HL-60 (cell line): ENCODE measurements around the gene TXNIP.

ENCODE experiments used
- DNase-seq, 2 experiments: peaks; one replicate each; pipeline ENCODE4 v3.0.0-alpha.2; 2010 to 2020; ENCODE audit warnings: low read depth in 1 of 2, low spot score in 1 of 2
- H3K27ac ChIP-seq: fragments of 250-450 bp; sonication (Bioruptor Pico); replicated peaks from 2 replicates; pipeline ENCODE4 v1.5.1; 2020; ENCODE audit warnings: mild to moderate bottlenecking, moderate library complexity
- H3K27me3 ChIP-seq: fragments of 250-450 bp; sonication (Bioruptor Pico); 2 replicates; pipeline ENCODE4 v1.5.1; 2021; ENCODE audit warnings: mild to moderate bottlenecking, moderate library complexity; ENCODE audit not compliant: insufficient read depth, poor library complexity, severe bottlenecking
- H3K4me3 ChIP-seq: replicated peaks from 2 replicates; pipeline ENCODE4 v1.5.1; 2011; ENCODE audit warnings: mild to moderate bottlenecking, control low read depth, low read length; ENCODE audit not compliant: insufficient read depth
- GABPA ChIP-seq: IDR thresholded peaks from 2 replicates; pipeline ENCODE4 v1.6.1; 2012; ENCODE audit warnings: low read depth
- POLR2AphosphoS5 ChIP-seq: IDR thresholded peaks from 2 replicates; pipeline ENCODE4 v1.6.1; 2012; ENCODE audit warnings: low read depth
- SPI1 ChIP-seq: IDR thresholded peaks from 2 replicates; pipeline ENCODE4 v1.6.1; 2012; ENCODE audit warnings: low read depth, mild to moderate bottlenecking, borderline replicate concordance
- TF ChIP-seq, protein P1 (sequence below): IDR thresholded peaks from one replicate; pipeline ENCODE4 v1.5.1; 2011; ENCODE audit warnings: low read length, control low read depth, inconsistent platforms; ENCODE audit not compliant: insufficient read depth
- TF ChIP-seq, protein P2 (sequence below): IDR thresholded peaks from 2 replicates; pipeline ENCODE4 v1.6.1; 2012; ENCODE audit warnings: low read depth; ENCODE audit not compliant: insufficient replicate concordance

TXNIP gene

DNA sequence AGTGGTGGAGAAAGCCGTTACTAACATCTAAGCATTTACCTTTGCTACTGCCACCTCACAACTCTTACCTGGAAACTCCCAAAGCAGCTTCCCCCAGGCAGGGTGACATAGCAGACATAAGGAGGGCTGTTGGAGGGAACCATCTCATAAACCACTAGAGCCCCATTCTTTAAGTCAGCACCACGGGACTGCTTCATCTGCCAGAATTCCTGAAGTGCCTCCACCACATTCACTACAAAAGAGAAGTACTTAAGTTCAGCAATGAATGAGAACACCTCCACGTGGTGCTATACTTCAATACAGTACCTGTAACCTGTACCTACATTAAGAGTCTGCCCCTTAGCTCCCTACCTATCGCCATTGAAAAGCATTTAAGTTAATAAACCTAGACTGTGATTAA lies 48.8 kb downstream of the TXNIP start:
- TF ChIP-seq, protein P1, sequence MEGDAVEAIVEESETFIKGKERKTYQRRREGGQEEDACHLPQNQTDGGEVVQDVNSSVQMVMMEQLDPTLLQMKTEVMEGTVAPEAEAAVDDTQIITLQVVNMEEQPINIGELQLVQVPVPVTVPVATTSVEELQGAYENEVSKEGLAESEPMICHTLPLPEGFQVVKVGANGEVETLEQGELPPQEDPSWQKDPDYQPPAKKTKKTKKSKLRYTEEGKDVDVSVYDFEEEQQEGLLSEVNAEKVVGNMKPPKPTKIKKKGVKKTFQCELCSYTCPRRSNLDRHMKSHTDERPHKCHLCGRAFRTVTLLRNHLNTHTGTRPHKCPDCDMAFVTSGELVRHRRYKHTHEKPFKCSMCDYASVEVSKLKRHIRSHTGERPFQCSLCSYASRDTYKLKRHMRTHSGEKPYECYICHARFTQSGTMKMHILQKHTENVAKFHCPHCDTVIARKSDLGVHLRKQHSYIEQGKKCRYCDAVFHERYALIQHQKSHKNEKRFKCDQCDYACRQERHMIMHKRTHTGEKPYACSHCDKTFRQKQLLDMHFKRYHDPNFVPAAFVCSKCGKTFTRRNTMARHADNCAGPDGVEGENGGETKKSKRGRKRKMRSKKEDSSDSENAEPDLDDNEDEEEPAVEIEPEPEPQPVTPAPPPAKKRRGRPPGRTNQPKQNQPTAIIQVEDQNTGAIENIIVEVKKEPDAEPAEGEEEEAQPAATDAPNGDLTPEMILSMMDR, result no peak
- TF ChIP-seq POLR2AphosphoS5 (no peak), SPI1 (no peak), GABPA (no peak)
- TF ChIP-seq, protein P2, sequence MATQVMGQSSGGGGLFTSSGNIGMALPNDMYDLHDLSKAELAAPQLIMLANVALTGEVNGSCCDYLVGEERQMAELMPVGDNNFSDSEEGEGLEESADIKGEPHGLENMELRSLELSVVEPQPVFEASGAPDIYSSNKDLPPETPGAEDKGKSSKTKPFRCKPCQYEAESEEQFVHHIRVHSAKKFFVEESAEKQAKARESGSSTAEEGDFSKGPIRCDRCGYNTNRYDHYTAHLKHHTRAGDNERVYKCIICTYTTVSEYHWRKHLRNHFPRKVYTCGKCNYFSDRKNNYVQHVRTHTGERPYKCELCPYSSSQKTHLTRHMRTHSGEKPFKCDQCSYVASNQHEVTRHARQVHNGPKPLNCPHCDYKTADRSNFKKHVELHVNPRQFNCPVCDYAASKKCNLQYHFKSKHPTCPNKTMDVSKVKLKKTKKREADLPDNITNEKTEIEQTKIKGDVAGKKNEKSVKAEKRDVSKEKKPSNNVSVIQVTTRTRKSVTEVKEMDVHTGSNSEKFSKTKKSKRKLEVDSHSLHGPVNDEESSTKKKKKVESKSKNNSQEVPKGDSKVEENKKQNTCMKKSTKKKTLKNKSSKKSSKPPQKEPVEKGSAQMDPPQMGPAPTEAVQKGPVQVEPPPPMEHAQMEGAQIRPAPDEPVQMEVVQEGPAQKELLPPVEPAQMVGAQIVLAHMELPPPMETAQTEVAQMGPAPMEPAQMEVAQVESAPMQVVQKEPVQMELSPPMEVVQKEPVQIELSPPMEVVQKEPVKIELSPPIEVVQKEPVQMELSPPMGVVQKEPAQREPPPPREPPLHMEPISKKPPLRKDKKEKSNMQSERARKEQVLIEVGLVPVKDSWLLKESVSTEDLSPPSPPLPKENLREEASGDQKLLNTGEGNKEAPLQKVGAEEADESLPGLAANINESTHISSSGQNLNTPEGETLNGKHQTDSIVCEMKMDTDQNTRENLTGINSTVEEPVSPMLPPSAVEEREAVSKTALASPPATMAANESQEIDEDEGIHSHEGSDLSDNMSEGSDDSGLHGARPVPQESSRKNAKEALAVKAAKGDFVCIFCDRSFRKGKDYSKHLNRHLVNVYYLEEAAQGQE, result no peak
- H3K4me3 ChIP-seq, result no peak overlapping the region
- H3K27me3 ChIP-seq, result no peaks in the 10 kb centered on the region
- no peak for DNase-seq
- H3K27ac ChIP-seq, result no peak overlapping the region

DNA sequence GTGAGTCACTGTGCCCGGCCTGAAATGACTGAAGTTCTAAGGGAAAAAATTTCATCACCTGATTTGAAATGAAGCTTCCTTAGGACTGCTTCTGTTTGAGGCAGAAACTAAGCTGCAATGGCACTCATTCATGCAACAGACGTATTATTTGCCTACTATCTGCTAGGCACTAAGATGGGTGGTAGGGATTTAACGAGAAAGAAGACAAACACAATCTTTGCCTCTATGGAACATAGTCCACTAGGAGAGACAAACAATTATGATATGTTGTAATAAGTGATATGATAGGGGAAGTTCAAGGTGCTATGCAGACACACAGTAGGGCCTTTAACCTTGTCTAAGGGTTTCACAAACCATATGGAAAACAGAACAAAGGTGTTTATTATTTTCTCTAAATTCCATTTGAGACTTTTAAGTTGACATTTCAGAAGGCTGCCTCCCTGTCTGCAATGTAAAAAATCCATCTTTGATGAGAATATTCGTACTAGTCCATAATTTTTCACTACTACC lies 49.8 kb downstream of the TXNIP start:
- TF ChIP-seq, protein P2, result no peak
- no peak for TF ChIP-seq SPI1
- Histone ChIP-seq H3K4me3 (no peak overlapping the region), H3K27me3 (no peaks in the 10 kb centered on the region), H3K27ac (no peak overlapping the region)
- no peak for DNase-seq

DNA sequence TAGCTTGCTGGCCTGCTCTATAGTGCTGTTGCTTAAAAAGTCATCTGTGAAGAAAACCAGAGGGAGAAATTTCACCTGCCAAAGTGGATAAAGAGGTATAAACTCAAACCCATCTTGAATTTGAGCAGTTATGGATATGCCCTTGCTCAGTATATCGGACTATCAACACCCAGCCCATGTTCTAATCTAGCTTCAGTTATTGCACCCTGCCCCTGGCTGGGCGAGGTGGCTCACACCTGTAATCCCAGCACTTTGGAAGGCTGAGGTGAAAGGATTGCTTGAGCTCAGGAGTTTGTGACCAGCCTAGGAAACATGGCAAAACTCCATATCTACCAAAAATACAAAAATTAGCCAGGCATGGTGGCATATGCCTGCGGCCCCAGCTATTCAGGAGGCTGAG lies 51.8 kb downstream of the TXNIP start:
- no peak for DNase-seq
- TF ChIP-seq POLR2AphosphoS5, result no peak
- TF ChIP-seq, protein P2, result no peak
- TF ChIP-seq SPI1, result no peak
- no peak for TF ChIP-seq GABPA
- TF ChIP-seq, protein P1, result no peak
- no peaks in the 10 kb centered on the region for H3K27me3 ChIP-seq
- no peak overlapping the region for H3K27ac ChIP-seq
- H3K4me3 ChIP-seq, result no peak overlapping the region

DNA sequence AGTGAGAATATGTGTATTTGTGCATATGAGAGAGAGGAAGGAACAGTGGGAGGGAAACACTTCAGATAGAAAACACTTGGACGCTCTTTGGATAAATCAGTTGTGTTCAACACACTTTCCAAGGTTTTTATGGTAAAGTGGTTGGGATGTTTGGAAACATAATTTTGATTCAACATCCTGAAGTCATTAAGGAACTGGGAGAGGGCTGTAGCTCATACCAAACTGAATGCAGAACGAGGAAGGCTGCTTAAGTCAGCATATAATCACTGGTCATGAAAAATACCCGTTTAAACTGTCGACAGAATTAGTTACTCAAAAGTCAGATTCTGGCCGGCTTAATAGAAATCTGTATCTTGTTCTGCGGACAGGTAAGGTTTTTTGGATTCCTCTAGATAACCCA lies 53.5 kb downstream of the TXNIP start:
- Histone ChIP-seq H3K27ac (no peak overlapping the region), H3K27me3 (no peaks in the 10 kb centered on the region), H3K4me3 (no peak overlapping the region)
- TF ChIP-seq, protein P1, result no peak
- no peak for TF ChIP-seq SPI1
- no peak for TF ChIP-seq POLR2AphosphoS5
- TF ChIP-seq GABPA, result no peak
- DNase-seq, result no peak
